Adrenal gland (tissue), 5 donors: Measurements from ENCODE around the gene LRRC36.

Experiments used
- CTCF ChIP-seq, 6 experiments: fragments of 450-650 bp in 4 of 6; fragments of 200-600 bp in 2 of 6; sonication (generic) in 1 of 6; IDR thresholded peaks; 1 replicate in 5 of 6; 2 replicates in 1 of 6; pipeline versions ENCODE4 v1.5.1 to v1.8.0; 2016 to 2021; ENCODE audit warnings: antibody characterized with exemption in 6 of 6, mild to moderate bottlenecking in 2 of 6, moderate library complexity in 1 of 6
- POLR2A ChIP-seq, 2 donors: fragments of 450-650 bp; IDR thresholded peaks; one replicate each; pipeline ENCODE4 v1.6.1; 2017; ENCODE audit warnings: antibody characterized with exemption in 2 of 2, mild to moderate bottlenecking in 2 of 2, moderate library complexity in 1 of 2
- donor health status: DM: no; HTN: no; CAD: no.

- TF ChIP-seq CTCF (IDR thresholded peaks at IDR 0.05), result no peak
- no peak for TF ChIP-seq POLR2A (IDR thresholded peaks at IDR 0.05)
These were observed 16.0 kb downstream of the LRRC36 start for GRCh38 chr16:67342616-67343015.
